SK-N-MC (cell line): ENCODE measurements around the gene ESPNL.

Source experiments
- EZH2 ChIP-seq: fragments of 200-600 bp; sonication (generic); IDR thresholded peaks from one replicate; pipeline ENCODE4 v1.6.1; 2017; ENCODE audit warnings: antibody characterized with exemption
- FOXP2 ChIP-seq: optimal IDR thresholded peaks from 2 replicates; pipeline ENCODE3; 2011; ENCODE audit warnings: mild to moderate bottlenecking, moderate library complexity; ENCODE audit not compliant: insufficient read depth; ENCODE audit errors: extremely low read length, control extremely low read depth
- POLR2AphosphoS5 ChIP-seq: IDR thresholded peaks from 2 replicates; pipeline ENCODE4 v1.6.1; 2012; ENCODE audit warnings: mild to moderate bottlenecking, low read depth, low read length, borderline replicate concordance

GRCh38 chr2:238064376-238064775, 35.8 kb upstream of the ESPNL start:
- TF ChIP-seq EZH2 (no peak), POLR2AphosphoS5 (no peak), FOXP2 (no peak)
